Ovary (tissue), 9 donors: ENCODE results near the gene CNTRL. TPM values are rescaled to one million over a fixed set of nuclear protein-coding genes. Genes with fewer than 3 reads are reported as not detected.

Experiments used
- DNase-seq, 5 donors: peaks; one replicate each; pipeline ENCODE4 v3.0.0-alpha.2; 2019 to 2020
- H3K27ac ChIP-seq, 2 donors: fragments of 200-600 bp; one replicate each; pipeline versions ENCODE4 v1.5.1 to v1.8.0; 2019 to 2022
- H3K27me3 ChIP-seq: fragments of 200-600 bp; one replicate; pipeline ENCODE4 v1.8.0; 2022
- H3K36me3 ChIP-seq: fragments of 200-600 bp; sonication (generic); one replicate; pipeline ENCODE4 v1.5.1; 2019
- H3K4me1 ChIP-seq: one replicate; pipeline ENCODE4 v1.8.1; 2013; ENCODE audit warnings: mild to moderate bottlenecking, moderate library complexity; ENCODE audit not compliant: insufficient read depth
- H3K4me3 ChIP-seq: fragments of 200-600 bp; sonication (generic); one replicate; pipeline ENCODE4 v1.5.1; 2017
- H3K9me3 ChIP-seq, 2 donors: fragments of 200-600 bp in 1 of 2; sonication (generic) in 1 of 2; one replicate each; pipeline versions ENCODE4 v1.5.1 to v1.8.1; 2013 to 2019; ENCODE audit warnings: mild to moderate bottlenecking in 1 of 2, moderate library complexity in 1 of 2
- CTCF ChIP-seq, 3 donors: fragments of 450-650 bp in 2 of 3; fragments of 200-600 bp in 1 of 3; IDR thresholded peaks; one replicate each; pipeline versions ENCODE4 v1.5.1 to v1.8.0; 2016 to 2022; ENCODE audit warnings: antibody characterized with exemption in 3 of 3, mild to moderate bottlenecking in 1 of 3
- EP300 ChIP-seq: sonication (generic); formaldehyde crosslinking; IDR thresholded peaks from one replicate; pipeline ENCODE4 v1.6.1; 2017; ENCODE audit warnings: antibody characterized with exemption
- POLR2A ChIP-seq: fragments of 450-650 bp; IDR thresholded peaks from one replicate; pipeline ENCODE4 v1.6.1; 2017; ENCODE audit warnings: antibody characterized with exemption, mild to moderate bottlenecking, moderate library complexity
- WGBS, 3 donors: extraction: QIAGEN DNeasy Blood & Tissue Kit in 1 of 3; methylation state at CpG; one replicate each; pipeline versions ENCODE4 v1.1.5 to v1.1.7; 2013 to 2017; 5-methylcytosine and 5-hydroxymethylcytosine counted together
- intact Hi-C, 4 donors: fragments of 100-400 bp; cut with DNase I; formaldehyde crosslinking; loops; one replicate each; pipeline versions ENCODE4 v1.11.0 to v1.15.1; 2022 to 2023
- polyA plus RNA-seq, 2 donors: library from polyadenylated mRNA; stranded (reverse); fragments of 200-250 nt in 1 of 2; fragments of 350-450 nt in 1 of 2; fragmentation: Illumina TruSeq in 1 of 2; extraction: RNeasy Lipid Tissue Mini Kit (QIAGEN cat#74804) in 1 of 2; gene quantifications; one replicate each; pipeline ENCODE4 v1.2.3, GENCODE V29; 2013 to 2014
- total RNA-seq, 7 donors: library from RNA; depleted of rRNA in 2 of 7; stranded (reverse); fragments of >200 nt in 2 of 7; fragmentation: NEBNext Ultra II Directional in 3 of 7; extraction: Animal tissue kit (Norgen Biotek cat#: 25700) in 3 of 7; gene quantifications; one replicate each; pipeline versions ENCODE4 v1.1.0 to v1.2.4, GENCODE V29; 2016 to 2023
- donor health status: DM: no; HTN: no; CAD: no; lungs with moderate emphysema.
- donor health status: DM: no; HTN: no; CAD: no.
- donor health status: Bipolar disorder and iron deficiency.
- donor health status: DM: yes; HTN: yes; CAD: no.
- donor health status: DM: no; HTN: no; CAD: no.
- donor health status: DM: yes; HTN: yes; CAD: no.

The CNTRL gene
- total and polyA plus RNA-seq, 9 donors, result 10.0 to 27.2 (median 19.0) TPM

- Histone ChIP-seq H3K36me3 (no peaks in the 10 kb centered on the region), H3K27ac (no peak overlapping the region), H3K4me3 (no peak overlapping the region), H3K4me1 (no peaks in the 10 kb centered on the region), H3K27me3 (no peaks in the 10 kb centered on the region), H3K9me3 (no peaks in the 10 kb centered on the region)
- intact Hi-C loops, result no loop called here
- 50 to 55% (median 50%) methylated on average over 3 of the region's 3 CpGs for WGBS, 3 donors
- no peak for TF ChIP-seq EP300
- TF ChIP-seq CTCF (IDR thresholded peaks at IDR 0.05), result no peak
- no peak for TF ChIP-seq POLR2A
- DNase-seq, result no peak
Measured at GRCh38 chr9:121138973-121139372, 64.2 kb downstream of the CNTRL start.

GRCh38 chr9:121140162-121140561 is 65.4 kb downstream of the CNTRL start:
- H3K27me3 ChIP-seq, result no peaks in the 10 kb centered on the region
- no peaks in the 10 kb centered on the region for H3K9me3 ChIP-seq
- H3K36me3 ChIP-seq, result no peaks in the 10 kb centered on the region
- 92 to 95% (median 95%) methylated on average over 1 of the region's 1 CpG for WGBS, 3 donors
- intact Hi-C loops, result no loop called here
- no peak overlapping the region for H3K27ac ChIP-seq
- no peaks in the 10 kb centered on the region for H3K4me1 ChIP-seq
- TF ChIP-seq CTCF (IDR thresholded peaks at IDR 0.05) (no peak), POLR2A (no peak), EP300 (no peak)
- no peak overlapping the region for H3K4me3 ChIP-seq
- no peak for DNase-seq

- H3K27me3 ChIP-seq, result no peaks in the 10 kb centered on the region
- no peaks in the 10 kb centered on the region for H3K4me1 ChIP-seq
- H3K9me3 ChIP-seq, result no peaks in the 10 kb centered on the region
- DNase-seq, result no peak
- TF ChIP-seq POLR2A (no peak), CTCF (IDR thresholded peaks at IDR 0.05) (no peak), EP300 (no peak)
- no peak overlapping the region for H3K4me3 ChIP-seq
- no peak overlapping the region for H3K27ac ChIP-seq
- intact Hi-C loops, result no loop called here
- WGBS, 3 donors, result 83 to 93% (median 90%) methylated on average over 1 of the region's 1 CpG
- no peaks in the 10 kb centered on the region for H3K36me3 ChIP-seq
Measured at GRCh38 chr9:121141306-121141705, 66.6 kb downstream of the CNTRL start.

GRCh38 chr9:121141706-121142105 is 67.0 kb downstream of the CNTRL start:
- Histone ChIP-seq H3K4me3 (no peak overlapping the region), H3K27ac (no peak overlapping the region), H3K27me3 (no peaks in the 10 kb centered on the region), H3K4me1 (no peaks in the 10 kb centered on the region), H3K9me3 (no peaks in the 10 kb centered on the region), H3K36me3 (no peaks in the 10 kb centered on the region)
- 74 to 85% (median 84%) methylated on average over 1 of the region's 1 CpG for WGBS, 3 donors
- TF ChIP-seq POLR2A (no peak), CTCF (IDR thresholded peaks at IDR 0.05) (no peak), EP300 (no peak)
- DNase-seq, result no peak
- intact Hi-C loops, result no loop called here

- Histone ChIP-seq H3K9me3 (no peaks in the 10 kb centered on the region), H3K36me3 (no peaks in the 10 kb centered on the region), H3K4me1 (no peaks in the 10 kb centered on the region), H3K27me3 (no peaks in the 10 kb centered on the region), H3K4me3 (no peak overlapping the region), H3K27ac (no peak overlapping the region)
- TF ChIP-seq EP300 (no peak), POLR2A (no peak), CTCF (IDR thresholded peaks at IDR 0.05) (no peak)
- no peak for DNase-seq
- 90 to 94% (median 94%) methylated on average over 2 of the region's 2 CpGs for WGBS, 3 donors
- intact Hi-C loops, result no loop called here
Measured at GRCh38 chr9:121143771-121144170, 69.0 kb downstream of the CNTRL start.
